ENCODE measurements around the gene ZBTB11.
"Not testable (repeated sequence)": the region's sequence is repeated elsewhere in the genome, so short reads cannot be mapped to it uniquely, and the experiment has no call there.

The ZBTB11 gene

DNA sequence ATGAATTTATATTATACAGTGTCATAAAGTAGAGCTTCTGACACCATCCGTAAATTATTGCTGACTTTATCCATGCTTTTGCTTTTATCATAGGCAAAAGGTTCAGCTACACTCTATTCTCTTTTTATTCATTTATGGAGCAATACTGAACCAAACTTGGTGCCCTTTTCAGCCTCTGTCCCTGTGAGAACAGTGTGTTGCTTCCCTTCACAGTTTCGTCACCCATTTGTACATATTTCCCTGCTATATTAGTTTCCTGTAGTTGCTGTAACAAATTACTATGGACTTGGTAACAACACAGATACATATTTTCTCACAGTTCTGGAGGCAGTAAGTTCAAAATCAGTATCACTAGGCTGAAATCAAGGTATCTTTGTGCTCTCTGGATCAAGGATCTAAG is 12.4 kb upstream of the ZBTB11 start:
- no peak for DNase-seq

DNA sequence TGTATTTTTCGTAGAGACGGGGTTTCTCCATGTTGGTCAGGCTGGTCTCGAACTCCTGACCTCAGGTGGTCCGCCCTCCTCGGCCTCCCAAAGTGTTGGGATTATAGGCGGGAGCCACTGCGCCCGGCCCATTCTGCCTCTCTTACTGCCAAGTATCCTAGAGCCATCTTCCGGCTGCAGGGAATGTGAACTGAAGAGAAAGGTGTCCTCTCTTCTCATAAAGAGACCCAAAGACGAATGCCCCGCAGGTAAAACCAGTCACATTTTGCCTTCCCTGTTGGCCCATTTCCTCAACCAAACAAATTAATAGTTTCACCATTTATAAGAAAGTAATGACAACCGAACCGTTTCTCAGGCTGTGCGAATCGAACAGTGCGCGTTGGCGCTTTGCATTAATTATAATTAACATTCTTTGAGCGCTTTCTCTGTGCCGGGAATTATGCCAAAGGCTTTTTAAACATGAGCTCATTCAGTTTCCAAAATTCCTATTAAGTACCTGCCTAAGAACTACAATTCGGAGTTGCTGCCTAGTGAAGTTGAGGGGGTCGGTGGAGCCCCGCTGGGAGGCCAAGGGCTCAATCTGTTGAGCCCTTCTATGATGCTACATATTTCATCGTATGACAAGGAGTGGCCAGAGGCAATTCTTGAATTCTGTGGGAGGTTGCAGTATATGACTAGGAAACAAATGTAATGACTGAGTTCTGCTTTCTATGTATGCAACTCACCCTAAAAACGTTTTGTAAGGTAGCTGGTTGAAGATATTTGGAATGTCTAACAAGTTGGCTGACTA is 10.4 kb upstream of the ZBTB11 start:
- DNase-seq = no peak

DNA sequence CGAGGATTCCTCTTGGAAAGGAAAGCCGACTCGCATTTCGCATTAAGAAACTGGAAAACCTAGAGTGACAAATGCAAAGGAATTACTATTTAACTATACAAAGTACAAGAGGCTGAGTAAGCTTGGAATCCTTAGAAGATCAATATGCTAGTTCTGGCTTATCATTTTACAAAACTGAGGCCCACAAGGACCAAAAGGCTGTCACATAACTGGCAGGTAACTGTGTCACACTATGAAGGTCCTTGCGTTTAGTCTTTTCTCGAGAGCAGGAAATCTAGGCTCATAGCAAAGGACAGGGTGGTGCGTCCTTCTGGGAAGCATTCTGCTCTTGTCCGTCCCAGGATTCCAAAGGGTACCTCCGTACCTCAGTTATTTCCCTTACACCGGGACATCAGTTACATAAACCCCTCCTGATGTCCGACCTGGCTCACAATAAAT is 9.0 kb upstream of the ZBTB11 start:
- no peak for DNase-seq

DNA sequence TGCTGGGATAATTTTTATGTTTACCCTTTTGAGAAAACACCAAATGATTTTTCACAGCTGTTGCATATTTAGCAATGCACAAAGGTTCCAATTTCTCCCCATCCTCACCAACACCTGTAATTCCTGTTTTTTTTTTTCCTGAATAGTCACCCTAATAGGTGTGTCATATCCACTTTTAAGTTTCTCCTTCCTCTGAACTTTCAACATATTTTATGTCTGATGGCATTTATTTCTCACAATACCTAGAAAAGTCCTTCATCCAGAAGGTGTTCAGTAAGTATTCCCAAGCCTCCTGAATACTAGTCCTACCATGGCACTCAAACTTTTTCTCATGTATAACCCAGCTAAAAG is 8.1 kb upstream of the ZBTB11 start:
- no peak for DNase-seq

DNA sequence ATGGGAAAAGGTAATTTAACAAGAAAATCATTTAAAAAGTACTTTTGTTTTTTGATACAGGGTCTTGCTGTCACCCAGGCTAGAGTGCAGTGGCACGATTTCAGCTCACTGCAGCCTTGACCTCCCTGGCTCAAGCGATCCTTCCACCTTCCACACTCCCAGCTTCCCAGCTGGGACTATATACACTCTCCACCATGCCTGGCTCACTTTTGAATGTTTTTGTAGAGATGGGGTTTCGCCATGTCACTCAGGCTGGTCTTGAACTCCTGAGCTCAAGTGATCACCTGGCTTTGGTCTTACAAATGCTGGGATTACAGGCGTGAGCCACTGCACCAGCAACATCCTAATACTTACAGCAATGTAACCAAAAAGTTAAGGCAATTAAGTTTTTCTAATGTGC is 3.5 kb upstream of the ZBTB11 start:
- no peak for DNase-seq

DNA sequence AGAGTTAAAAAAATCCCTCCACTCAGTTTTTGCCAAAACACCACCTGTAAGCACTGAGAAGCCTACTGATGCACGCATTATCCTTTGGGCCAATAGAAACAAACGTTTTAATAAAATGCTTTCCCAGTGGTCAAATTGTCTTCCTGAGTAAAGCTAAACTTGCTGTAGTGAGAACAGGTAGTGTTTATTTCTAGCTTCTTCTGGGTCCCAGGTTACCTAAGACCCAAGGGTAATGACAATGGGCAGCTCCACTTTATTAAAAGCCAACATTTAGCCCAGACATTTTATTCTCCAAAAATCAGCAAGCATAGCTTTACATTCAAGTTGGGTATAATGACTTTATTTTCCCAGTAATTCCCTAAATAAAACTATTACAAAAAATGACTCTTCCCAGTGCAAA is 1.9 kb upstream of the ZBTB11 start:
- DNase-seq = not testable (repeated sequence)

DNA sequence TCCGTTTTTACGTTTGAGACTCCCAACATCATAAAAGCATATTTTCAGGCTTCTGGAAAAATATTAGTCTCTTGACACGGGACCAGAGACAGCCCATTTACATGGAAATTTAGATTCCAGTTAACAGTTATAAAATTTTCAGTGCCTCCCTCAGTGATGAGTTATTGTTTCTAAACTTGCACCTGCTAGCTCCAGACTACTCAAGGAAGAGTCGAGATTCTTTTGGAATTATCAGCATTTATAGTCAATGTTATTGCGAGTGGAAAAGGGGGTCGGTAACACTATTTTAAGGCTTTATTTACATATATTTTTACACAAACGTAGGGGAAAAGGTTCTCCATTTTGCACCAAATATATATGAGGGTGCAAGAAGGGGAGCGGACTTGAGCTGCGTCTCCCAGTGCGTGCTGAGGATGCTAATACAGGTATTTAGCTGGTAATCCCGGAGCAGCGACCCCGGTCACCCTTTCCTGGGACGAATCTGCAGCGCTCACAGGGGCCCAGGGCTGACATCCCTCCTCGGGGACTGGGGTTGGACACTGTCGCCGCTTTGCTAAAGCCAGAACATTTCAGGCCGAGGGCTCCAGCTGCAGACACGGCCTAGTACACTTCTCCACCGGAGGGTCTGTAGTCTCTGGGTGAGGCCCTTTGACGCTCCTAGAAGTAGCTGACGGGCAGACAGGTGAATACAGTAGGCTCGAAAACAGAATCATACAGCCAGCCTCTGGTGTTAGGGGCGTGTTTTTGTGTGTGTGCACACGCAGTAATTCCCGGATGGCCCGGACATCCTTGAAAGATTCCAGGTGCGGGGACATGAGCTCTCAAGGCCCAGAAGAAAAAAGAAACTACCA is 729 bp upstream of the ZBTB11 start:
- no peak for DNase-seq

DNA sequence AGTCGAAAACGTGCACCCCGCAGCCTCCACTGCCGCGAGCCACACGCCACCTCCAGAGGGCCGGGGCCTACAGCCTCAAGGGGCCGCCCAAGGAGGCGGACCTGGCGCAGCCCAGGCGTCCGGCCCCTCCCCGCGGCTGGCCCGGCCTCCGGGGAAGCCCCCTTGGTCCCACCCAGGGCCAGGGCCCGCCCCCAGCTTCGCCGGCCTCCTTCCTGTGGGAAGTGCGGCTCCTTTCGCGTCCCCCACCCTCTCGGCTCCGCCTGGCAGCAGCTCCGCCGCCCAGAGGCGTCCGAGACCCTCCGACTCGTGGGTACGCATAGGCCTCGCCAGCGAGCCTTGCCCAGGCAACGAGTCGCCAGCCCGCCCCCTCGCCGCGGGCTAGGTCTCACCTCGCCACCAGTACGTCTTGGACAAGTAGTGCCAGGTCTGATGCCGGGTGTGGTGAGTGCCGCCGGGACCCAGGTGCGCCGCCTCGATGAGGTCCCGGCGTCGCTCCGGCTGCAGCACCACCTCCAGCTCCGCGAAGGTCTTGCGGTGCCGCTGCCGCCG is 642 bp downstream of the ZBTB11 start:
- DNase-seq = no peak

DNA sequence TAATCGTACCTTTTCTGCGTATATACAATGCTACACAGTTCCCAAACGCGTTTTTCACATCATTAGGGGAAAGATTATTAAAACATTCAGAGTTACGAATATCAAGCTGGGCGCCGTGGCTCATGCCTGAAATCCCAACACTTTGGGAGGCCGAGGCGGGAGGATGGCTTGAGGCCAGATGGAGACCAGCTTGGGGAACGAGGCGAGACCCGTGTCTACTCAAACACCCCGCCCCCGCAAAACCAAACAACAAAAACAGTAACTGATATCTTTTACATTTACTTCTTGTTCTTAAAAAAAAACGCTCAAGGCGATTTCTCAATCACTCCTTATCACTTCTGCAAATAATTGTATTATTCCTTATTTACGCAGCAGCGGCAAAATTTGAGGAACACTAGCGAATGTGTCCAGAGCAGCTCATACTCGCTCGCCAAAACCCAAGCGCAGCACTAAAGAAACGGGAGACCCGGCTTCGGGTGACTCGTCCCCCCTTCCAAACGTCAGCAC is 1.2 kb downstream of the ZBTB11 start:
- no peak for DNase-seq

DNA sequence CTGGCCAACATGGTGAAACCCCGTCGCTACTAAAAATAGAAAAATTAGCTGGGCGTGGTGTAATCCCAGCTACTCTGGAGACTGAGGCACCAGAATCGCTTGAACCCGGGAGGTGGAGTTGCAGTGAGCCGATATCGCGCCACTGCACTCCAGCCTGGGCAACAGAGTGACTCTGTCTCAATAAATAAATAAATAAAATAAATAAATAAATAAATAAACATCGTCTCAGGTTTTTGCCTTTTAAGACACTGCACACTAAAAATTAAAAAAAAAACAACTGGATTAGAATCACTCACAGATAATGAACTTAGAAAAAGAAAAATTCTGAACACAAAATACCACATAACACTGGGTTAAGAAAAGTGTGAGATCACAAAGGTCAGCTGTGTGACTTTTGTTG is 2.4 kb downstream of the ZBTB11 start:
- DNase-seq = no peak

DNA sequence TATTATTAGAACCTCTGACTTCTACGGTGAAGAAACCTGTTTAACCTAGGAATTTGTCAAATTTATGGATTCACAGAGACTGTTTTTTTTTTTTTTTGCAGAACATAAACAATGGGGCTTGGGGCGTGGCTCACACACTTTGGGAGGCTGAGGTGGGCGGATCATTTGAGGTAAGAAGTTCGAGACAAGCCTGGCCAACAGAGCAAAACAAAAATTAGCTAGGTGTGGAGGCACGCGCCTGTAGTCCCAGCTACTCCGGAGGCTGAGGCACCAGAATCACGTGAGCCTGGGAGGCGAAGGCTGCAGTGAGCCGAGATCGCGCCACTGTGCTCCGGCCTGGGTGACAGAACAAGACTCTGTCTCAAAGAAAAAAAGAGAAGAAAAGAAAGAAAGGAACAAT is 3.0 kb downstream of the ZBTB11 start:
- DNase-seq = no peak

DNA sequence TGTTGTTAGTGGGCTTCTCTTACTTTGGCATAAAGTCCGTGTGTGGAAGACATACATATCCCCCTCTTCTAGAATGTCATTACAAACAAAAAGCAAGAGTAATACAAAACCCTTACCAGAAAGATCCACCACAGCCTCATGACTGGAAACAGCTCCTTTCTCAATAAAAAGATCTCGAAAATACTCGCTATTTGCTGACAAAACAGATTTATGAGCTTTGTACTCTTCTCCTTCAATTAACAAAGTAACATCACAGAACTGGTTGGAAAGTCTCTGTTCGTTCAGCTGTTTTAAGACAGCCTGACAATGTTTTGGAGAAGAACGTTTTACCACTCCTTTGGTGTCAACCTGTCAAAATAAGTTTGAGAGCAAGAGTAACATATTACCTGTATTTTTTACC is 5.9 kb downstream of the ZBTB11 start:
- no peak for DNase-seq

DNA sequence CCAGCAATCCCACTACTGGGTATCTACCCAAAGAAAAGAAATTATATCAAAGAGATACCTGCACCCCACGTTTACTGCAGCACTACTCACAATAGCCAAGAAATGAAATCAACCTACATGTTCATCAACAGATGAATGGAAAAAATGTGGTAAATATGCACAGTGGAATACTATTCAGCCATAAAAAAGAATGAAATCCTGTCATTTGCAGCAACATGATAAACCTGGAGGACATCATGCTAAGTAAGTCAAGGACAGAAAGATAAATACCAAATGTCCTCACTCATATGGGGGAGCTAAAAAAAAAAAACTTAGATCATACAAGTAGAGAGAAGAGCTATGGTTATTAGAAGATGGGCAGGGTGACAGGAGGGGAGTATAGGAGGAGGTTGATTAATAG is 9.1 kb downstream of the ZBTB11 start:
- no peak for DNase-seq

DNA sequence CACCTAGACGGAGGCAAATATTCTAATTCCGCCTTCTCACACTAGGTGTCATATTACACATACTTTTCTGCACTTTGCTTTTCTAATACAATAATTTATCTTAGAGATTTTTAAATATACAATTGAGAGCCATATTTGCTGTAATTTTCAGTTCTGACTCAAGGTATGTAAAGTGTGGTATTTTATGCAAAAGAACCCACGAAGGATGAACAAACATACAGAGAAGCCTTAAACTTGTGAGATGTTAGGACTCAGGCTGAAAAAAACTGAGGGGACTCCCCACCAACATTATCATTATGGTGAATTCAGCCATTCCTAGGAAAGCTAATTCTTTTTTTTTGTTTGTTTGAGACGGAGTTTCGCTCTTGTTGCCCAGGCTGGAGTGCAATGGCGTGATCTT is 9.6 kb downstream of the ZBTB11 start:
- no peak for DNase-seq

DNA sequence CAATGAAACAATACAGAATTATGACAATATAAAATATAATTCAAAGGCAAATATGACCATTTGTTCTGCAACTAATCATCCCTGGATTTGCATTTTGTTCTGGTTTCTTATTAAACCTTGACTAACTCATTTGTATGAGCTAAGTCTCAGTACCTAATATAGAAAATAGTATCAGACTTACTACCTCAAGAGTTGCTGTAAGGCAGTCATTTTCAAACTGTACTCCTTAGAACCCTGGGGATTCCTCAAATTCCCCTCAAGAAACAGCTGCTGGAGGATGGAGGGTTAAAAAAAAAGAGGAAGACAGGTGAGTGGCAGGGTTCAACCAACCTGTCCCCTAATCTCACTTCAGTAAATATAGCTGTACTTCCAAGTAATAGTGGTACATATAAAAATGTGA is 11.1 kb downstream of the ZBTB11 start:
- no peak for DNase-seq

DNA sequence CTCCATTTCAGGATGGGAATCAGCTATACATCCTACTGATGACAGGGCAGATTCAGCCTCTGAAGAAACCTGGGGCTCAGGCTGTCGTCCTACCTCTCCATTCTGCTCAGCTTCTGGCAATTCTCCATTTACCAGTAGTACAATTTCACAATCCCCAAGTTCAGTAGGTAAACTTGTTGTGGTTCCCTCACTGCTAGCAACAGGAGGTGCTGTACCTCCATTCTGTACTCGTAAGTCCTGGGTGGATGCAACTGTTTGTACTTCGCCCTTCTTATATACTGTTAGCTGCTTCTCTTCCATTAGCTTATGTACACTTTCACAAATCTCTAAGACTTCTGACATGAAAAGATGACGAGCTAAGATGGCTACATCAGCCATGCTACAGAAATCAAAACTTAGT is 11.6 kb downstream of the ZBTB11 start:
- DNase-seq = no peak

DNA sequence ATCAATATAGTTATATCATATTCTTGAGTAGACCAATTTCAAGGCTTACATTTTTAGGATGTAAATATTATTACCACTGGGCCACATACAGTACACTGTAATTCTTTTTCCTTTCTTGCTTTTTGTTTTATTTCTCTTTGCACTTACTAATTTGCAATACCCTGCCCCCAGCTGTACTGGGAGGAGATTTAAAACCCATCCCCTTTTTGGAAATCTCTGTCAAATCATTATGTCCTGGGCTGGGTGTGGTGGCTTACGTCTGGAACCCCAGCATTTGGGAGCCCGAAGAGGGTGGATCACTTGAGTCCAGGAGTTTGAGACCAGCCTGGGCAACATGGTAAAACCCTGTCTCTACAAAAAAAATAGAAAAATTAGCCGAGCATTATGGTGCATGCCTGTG is 16.2 kb downstream of the ZBTB11 start:
- DNase-seq = no peak

DNA sequence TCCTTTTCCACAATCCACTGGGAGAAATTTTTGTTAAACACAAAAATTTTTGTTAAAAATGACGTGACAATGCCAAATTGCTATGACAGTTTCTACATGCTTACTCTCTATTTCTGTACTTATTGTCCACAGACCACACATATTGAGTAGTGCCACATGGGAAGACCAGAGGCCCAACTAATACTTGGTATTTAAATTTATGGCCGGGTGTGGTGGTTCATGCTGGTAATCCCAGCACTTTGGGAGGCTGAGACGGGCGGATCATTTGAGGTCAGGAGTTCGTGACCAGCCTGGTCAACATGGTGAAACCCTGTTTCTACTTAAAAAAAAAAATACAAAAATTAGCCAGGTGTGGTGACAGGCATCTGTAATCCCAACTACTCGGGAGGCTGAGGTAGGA is 20.3 kb downstream of the ZBTB11 start:
- DNase-seq = no peak

DNA sequence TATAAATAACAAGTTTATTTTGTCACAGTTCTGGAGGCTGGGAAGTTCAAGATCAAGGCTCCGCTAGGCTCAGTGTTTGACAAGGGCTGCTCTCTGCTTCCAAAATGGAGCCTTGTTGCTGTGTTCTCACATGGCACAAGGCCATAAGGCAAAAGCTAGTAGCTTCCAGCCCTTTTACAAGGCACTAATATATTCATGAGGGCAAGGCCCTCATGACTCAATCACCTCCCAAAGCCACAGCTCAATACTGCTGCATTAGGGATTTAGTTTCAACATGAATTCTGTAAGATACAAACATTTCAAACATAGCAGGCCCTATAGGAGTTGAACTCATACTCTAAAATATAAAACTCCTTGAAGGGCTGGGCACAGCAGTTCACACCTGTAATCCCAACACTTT is 30.2 kb downstream of the ZBTB11 start:
- DNase-seq = no peak

DNA sequence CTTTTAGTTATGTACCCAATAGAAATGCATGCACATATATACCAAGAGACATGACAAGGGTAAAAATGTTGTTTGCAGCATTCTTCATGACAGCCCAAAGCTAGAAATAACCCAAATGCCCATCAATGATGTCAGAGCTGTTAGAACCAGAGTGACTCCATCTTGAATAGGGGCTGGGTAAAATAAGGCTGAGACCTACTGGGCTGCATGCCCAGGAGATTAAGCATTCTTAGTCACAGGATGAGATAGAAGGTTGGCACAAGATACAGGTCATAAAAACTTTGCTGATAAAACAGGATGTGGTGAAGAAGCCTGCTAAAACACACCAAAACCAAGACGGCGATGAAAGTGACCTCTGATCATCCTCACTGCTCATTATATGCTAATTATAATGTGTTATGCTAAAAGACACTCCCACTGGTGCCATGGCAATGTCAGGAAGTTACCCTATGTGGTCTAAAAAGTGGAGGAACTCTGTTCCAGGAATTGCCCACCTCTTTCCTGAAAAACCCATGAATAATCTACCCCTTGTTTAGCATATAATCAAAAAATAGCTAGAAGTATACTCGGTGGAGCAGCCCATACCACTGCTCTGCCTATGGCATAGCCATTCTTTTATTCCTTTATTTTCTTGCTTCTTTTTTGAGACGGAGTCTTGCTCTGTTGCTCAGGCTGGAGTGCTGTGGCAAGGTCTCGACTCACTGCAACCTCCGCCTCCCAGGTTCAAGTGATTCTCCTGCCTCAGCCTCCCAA is 32.9 kb downstream of the ZBTB11 start:
- DNase-seq = no peak

DNA sequence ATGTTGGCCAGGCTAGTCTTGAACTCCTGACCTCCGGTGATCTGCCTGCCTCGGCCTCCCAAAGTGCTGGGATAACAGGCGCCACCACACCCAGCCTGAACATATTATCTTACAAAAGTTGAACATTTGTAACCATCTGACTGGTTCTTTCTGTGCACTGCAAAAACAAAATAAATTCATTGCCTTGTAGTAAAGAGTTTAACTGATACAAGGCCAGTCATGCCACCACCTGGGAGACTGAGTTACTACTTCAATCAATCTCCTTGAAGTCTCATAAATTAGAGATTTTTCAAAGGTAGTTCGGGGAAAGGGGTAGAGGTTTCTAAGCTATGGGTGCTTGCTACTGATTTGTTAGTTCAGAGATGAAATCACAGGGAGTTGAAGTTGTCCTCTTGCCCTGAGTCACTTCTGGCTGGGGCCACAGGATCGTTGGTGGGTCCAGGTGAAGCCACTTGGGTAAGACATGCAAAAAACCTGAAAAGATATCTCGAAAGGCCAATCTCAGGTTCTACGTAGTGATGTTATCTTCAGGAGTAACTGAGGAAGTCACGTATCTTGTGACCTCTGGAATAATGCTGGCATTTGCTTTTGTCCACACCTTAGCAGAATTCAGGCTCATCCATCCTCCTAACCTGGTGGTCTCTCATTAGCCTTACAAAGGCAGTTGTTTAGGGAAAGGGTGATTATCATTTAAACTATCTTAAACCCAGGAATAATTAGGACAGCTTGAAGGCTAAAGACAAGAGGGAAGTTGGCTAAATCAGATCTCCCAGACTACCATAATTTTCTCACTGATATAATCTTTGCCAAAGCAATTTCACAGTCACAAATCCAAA is 33.7 kb downstream of the ZBTB11 start:
- DNase-seq = no peak

DNA sequence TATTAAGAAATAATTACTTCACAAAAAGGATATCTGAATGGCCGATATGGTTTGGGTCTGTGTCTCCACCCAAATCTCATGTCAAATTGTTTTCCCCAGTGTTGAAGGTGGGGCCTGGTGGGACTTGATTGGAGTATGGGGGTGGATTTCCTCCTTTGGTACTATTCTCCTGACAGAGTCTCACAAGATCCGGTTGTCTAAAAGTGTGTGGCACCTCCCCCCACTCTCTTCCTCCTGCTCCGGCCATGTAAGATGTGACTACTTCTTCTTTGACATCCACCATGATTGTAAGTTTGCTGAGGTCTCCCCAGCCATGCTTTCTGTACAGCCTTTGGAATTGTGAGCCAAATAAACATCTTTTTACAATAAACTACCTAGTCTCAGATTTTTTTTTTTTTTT is 34.5 kb downstream of the ZBTB11 start:
- DNase-seq = no peak

All from DMS79 (cell line).